ENCODE measurements around the gene GEMIN8.

The GEMIN8 gene

GRCh38 chrX:14022019-14022418 is 7.7 kb downstream of the GEMIN8 start:
- H3K4me3 ChIP-seq (ENCODE audit: low read depth, low read length), result no peak overlapping the region
- DNase-seq (ENCODE audit: low read depth), result no peak

- H3K4me3 ChIP-seq (ENCODE audit: low read depth, low read length), result no peak overlapping the region
- no peak for DNase-seq (ENCODE audit: low read depth)
These were observed 12.3 kb downstream of the GEMIN8 start for GRCh38 chrX:14017399-14017798.

DNA sequence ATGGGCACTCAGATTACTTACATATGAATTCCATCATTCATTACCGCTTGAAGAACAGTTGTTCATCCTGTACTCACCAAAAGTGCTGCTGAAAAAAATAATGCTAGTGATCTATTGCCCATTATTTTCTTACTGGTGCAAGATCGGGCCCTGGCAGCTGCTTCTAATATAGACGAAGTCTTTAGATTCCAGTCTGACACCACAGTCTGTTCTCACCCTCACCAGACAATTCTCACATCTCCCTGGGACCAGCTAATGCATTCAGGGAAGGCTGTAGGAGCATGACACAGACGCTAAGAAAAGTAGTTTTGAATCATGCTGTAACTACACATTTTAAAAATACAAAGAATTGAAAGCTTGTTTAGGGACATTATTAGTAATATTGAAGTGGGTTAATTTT is 13.8 kb downstream of the GEMIN8 start:
- no peak for DNase-seq (ENCODE audit: low read depth)
- no peak overlapping the region for H3K4me3 ChIP-seq (ENCODE audit: low read depth, low read length)

- H3K4me3 ChIP-seq (ENCODE audit: low read depth, low read length), result no peak overlapping the region
- no peak for DNase-seq (ENCODE audit: low read depth)
These were observed 14.4 kb downstream of the GEMIN8 start for GRCh38 chrX:14015294-14015693.

GRCh38 chrX:14014526-14014925 is 15.2 kb downstream of the GEMIN8 start:
- H3K4me3 ChIP-seq (ENCODE audit: low read depth, low read length), result no peak overlapping the region
- DNase-seq (ENCODE audit: low read depth), result no peak

DNA sequence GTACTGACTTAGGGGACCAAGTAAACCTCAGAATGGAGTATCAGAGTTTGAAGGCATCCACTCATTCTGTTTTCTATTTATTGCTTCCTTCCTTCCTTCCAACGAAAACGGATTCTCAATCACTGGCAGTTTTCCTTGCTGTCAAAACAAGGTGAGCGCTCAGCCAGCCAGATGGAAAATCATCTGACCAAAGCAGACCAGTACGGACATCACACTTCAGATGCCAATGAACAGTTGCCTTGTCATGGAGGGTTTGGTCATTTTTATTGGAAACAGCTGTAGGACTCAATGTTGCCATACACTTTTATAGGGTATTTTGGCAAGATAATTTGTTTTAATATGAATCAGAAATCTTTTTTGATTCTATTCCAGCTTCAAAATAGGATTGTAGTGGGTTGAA is 16.6 kb downstream of the GEMIN8 start:
- H3K4me3 ChIP-seq (ENCODE audit: low read depth, low read length), result no peak overlapping the region
- DNase-seq (ENCODE audit: low read depth), result no peak

- no peak overlapping the region for H3K4me3 ChIP-seq (ENCODE audit: low read depth, low read length)
- DNase-seq (ENCODE audit: low read depth), result no peak
These were observed 19.1 kb downstream of the GEMIN8 start for GRCh38 chrX:14010566-14010965.

DNA sequence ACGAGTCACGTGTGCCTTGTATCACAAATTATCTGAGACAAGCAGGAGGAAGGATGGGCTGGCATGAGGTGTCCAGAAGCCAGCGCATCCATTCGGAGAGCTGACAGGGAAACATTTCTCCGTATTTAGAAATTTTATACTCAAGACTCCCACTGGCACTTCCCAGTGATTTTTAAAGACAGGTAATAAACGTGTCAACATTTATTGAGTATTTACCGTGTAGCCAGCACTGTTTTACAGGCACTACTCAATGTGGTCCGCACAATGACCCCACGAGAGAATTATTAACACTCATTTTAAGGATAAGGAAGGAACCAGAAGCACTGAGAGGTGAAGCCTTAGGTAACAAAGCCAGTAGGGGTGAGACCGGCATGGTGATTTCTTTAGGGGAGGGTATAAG is 23.2 kb downstream of the GEMIN8 start:
- H3K4me3 ChIP-seq (ENCODE audit: low read depth, low read length), result no peak overlapping the region
- DNase-seq (ENCODE audit: low read depth), result no peak

DNA sequence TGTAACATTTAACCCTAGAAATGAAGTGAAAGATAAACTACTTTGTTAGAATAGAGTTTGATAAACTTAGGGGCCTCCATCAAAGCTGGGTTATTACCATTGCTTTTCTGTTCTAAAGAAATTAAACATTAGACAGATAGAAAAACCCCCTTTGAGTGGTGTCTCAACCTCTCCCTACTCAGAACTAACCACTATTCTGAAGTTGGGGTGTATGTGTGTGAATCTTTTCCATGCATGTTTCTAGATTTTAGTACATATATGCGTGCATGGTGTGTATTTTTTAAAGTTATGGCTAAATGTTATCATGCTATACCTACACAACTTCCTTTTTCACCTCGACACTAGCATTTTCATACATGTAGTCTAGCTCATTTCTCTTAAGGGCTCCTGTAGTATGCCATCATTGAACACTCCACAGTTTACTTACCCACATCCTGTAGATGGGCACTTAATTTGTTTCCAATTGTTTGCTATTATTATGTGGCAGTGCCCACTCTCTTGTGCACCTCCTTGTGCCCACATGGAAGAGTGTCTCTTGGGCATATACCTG is 25.7 kb downstream of the GEMIN8 start:
- DNase-seq (ENCODE audit: low read depth), result no peak

GRCh38 chrX:14003028-14003427 is 26.7 kb downstream of the GEMIN8 start:
- H3K4me3 ChIP-seq (ENCODE audit: low read depth, low read length), result no peak overlapping the region
- DNase-seq (ENCODE audit: low read depth), result no peak

More for the DNA sequence above, 25.7 kb downstream of the GEMIN8 start:
- no peak overlapping the region for H3K4me3 ChIP-seq (ENCODE audit: low read depth, low read length)

DNA sequence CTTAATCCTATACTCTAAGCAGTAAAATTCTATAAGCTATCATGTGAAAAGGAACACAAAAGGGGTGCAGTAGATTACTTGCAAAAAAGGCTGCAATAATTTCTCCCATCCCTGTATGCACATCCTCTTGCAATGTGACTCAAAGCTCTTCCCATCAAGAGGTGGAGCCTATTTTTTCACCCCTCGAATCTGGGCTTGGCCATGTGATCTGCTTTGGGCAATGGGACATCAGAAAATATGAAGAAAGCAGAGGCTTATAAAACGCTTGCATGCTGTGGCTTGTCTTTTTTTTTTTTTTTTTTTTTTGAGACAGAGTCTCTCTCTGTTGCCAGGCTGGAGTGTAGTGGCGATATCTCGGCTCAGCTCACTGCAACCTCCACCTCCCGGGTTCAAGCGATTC is 33.0 kb downstream of the GEMIN8 start:
- no peak for DNase-seq (ENCODE audit: low read depth)
- H3K4me3 ChIP-seq (ENCODE audit: low read depth, low read length), result no peak overlapping the region

DNA sequence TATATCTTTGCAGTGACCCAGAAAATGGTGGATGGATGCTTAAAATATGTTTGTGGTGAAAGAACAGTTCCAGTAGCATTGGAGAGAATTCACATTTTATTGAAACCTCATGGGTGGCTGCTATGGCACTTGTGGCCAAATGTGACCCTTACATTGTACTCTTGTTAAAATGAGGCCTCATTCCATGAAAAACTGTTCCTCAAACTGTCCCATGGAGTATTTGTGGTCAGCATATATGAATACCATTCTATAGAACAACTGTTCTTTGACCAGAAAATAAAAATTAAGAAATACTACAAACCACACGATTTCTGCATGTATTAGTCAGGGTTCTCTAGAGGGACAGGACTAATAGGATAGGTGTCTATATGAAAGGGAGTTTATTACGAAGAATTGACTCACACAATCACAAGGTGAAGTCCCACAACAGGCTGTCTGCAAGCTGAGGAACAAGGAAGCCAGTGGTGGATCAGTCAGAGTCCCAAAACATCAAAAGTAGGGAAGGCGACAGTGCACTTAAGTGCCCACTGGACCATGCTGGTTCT is 35.1 kb downstream of the GEMIN8 start:
- no peak overlapping the region for H3K4me3 ChIP-seq (ENCODE audit: low read depth, low read length)
- DNase-seq (ENCODE audit: low read depth), result no peak

DNA sequence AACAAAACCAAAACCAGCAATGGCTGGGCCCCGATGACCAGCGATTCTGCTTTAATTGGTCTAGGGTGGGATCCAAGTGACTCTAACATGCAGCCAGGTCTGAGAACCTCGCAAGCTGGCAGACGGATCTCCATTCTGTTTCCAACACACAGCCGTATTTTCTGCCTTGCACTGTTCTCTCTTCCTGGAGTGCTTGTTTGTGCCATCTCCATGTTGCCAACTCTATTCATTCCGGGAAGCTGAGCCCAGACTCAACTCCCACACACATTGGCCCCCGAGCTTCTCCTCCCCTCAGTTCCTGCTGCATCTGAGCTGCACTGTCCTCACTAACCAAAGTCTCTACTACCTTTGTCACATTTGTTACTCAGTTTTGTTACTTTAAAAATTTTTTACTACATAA is 35.6 kb downstream of the GEMIN8 start:
- no peak for DNase-seq (ENCODE audit: low read depth)
- H3K4me3 ChIP-seq (ENCODE audit: low read depth, low read length), result no peak overlapping the region

DNA sequence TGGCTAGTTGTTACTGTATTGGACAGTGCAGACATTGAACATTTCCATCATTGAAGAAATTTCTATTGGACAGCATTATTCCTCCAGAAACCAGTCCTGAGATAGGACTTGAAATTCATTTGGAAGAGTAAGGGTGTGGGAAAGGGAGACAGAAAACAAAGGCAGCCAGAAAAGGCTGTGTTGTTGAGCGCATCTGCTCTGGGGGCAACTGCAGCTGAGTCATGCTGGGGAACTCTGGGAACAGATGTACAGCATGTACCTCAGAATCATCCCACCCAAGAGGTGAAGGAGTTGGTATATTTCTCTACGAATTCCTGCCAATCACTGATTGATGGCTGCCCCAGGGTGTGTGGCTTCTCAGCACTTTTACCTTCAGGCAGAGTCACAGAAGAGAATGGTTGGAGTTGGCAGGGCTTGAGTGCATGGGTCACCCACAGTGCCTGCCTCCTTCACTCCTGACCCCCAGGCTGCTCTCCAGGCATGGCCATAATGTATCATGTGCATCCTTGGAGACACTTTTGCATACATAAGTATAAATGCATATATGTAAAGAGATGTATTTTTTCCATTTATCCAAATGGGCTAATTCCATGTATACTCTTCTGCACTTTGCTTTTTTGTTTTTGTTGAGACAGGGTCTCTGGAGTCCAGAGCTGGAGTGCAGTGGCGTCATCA is 39.4 kb downstream of the GEMIN8 start:
- H3K4me3 ChIP-seq (ENCODE audit: low read depth, low read length), result no peak overlapping the region
- DNase-seq (ENCODE audit: low read depth), result no peak

DNA sequence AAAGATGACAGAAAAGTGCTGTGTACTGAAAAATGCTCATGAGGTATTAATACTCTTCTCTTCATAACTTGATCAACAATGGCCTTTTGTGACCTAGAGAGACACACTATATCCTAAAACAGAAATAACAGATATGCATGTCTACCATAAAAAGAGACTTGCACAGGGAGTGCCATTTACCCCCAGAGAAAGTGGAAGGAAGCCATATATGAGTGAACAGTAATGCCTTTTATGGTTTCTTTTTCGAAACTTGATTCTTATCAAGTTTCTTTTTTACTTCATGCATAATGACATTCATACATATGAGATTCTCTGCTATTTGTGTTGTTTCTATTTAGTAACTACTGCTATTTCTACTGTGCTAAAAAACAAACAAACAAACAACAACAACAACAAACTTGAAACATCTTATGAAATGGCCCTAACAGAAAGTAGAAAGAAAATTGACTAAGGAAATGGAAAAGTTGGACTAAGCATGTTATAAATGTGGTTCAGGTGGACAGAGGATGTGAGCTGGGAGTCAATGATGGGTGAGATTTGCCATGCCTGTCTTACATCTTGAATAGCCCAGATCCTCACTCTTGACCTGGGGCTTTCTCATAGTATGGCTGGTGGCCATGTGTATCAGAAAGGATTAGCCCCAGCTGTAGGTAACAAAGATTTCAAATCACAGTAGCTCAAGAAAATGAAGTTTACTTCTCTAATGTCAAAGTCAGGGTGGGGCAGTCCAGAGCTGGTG is 43.8 kb downstream of the GEMIN8 start:
- no peak overlapping the region for H3K4me3 ChIP-seq (ENCODE audit: low read depth, low read length)
- DNase-seq (ENCODE audit: low read depth), result no peak

- no peak overlapping the region for H3K4me3 ChIP-seq (ENCODE audit: low read depth, low read length)
These were observed 46.0 kb downstream of the GEMIN8 start for GRCh38 chrX:13983734-13984133.

GRCh38 chrX:13968198-13968597 is 61.5 kb downstream of the GEMIN8 start:
- no peak overlapping the region for H3K4me3 ChIP-seq (ENCODE audit: low read depth, low read length)
- DNase-seq (ENCODE audit: low read depth), result no peak

More at GRCh38 chrX:13983734-13984133, 46.0 kb downstream of the GEMIN8 start:
- no peak for DNase-seq (ENCODE audit: low read depth)

DNA sequence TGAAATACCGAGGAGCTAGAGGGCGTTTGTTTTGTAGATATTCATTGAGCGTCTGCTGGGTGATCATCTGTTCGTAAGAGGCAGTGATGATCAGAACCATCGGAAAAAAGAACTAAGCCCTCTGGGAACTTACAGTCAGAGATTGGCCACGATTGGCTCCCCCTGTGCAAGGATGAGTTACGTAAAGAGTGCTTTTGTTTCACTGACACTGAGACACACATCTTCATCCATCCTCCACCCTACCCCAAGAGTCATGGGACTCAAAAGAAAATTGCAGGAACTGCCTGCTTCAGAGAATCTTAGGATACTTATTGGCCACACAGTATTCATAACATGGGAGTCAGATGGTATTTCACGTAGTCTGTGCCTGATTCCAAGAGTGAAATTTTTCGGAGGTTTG is 62.1 kb downstream of the GEMIN8 start:
- no peak for DNase-seq (ENCODE audit: low read depth)
- no peak overlapping the region for H3K4me3 ChIP-seq (ENCODE audit: low read depth, low read length)

DNA sequence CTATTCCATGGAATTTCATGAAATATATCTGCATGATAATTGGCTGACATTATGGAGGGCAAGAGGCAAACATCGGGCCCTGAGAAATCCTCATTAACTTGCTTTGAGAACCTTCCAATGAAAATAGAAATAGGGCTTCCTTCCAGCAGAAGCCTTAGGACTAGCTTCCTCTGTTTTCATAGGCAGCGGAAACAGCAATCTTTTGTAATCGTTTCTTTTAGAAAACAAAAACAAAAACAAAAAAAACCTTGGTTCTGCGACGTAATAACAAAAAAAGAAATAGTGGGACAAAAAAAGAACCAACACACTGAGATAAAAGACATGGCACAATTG is 62.9 kb downstream of the GEMIN8 start:
- no peak for DNase-seq (ENCODE audit: low read depth)
- H3K4me3 ChIP-seq (ENCODE audit: low read depth, low read length), result no peak overlapping the region

GRCh38 chrX:13966071-13966792 is 63.5 kb downstream of the GEMIN8 start:
- no peak overlapping the region for H3K4me3 ChIP-seq (ENCODE audit: low read depth, low read length)
- no peak for DNase-seq (ENCODE audit: low read depth)
